IMR-90 (cell line): ENCODE results near the gene ACP4.

ENCODE experiments used
- CEBPB ChIP-seq: IDR thresholded peaks from 2 replicates; pipeline ENCODE4 v1.6.1; 2012; ENCODE audit warnings: low read depth, low read length, improper control_type of control experiment
- CTCF ChIP-seq: conservative IDR thresholded peaks from 2 replicates; pipeline ENCODE4 v1.5.1; 2012; ENCODE audit warnings: mild to moderate bottlenecking, low read depth, low read length, improper control_type of control experiment
- MAZ ChIP-seq: IDR thresholded peaks from 2 replicates; pipeline ENCODE4 v1.6.1; 2012; ENCODE audit warnings: low read depth, mild to moderate bottlenecking, low read length, improper control_type of control experiment, moderate library complexity, borderline replicate concordance
- POLR2A ChIP-seq: IDR thresholded peaks from 2 replicates; pipeline ENCODE4 v1.6.1; 2012; ENCODE audit warnings: mild to moderate bottlenecking, low read depth, low read length
- RAD21 ChIP-seq: IDR thresholded peaks from 2 replicates; pipeline ENCODE4 v1.6.1; 2012; ENCODE audit warnings: low read length, improper control_type of control experiment
- USF2 ChIP-seq: fragments of 150-350 bp; IDR thresholded peaks from 2 replicates; pipeline ENCODE4 v1.6.1; 2017; ENCODE audit warnings: mild to moderate bottlenecking, antibody characterized with exemption, low read length, low read depth

- TF ChIP-seq CTCF, result no peak
- TF ChIP-seq POLR2A, result no peak
- TF ChIP-seq MAZ, result no peak
- no peak; the same call in 1 of the 2 replicates for TF ChIP-seq USF2
- no peak for TF ChIP-seq CEBPB
- no peak for TF ChIP-seq RAD21
Observed at GRCh38 chr19:50745221-50745620, 45.0 kb upstream of the ACP4 start.
